Upper lobe of left lung (tissue), 4 donors: ENCODE measurements around the gene CCNF.

Source experiments
- POLR2A ChIP-seq, 4 donors: fragments of 450-650 bp; IDR thresholded peaks; one replicate each; pipeline ENCODE4 v1.5.1; 2016 to 2017; ENCODE audit warnings: antibody characterized with exemption in 4 of 4, mild to moderate bottlenecking in 2 of 4
- TF ChIP-seq, protein P1 (sequence below), 6 experiments: fragments of 450-650 bp in 4 of 6; fragments of 200-600 bp in 2 of 6; sonication (generic) in 2 of 6; IDR thresholded peaks; one replicate each; pipeline ENCODE4 v1.5.1; 2016 to 2019; ENCODE audit warnings: antibody characterized with exemption in 6 of 6

DNA sequence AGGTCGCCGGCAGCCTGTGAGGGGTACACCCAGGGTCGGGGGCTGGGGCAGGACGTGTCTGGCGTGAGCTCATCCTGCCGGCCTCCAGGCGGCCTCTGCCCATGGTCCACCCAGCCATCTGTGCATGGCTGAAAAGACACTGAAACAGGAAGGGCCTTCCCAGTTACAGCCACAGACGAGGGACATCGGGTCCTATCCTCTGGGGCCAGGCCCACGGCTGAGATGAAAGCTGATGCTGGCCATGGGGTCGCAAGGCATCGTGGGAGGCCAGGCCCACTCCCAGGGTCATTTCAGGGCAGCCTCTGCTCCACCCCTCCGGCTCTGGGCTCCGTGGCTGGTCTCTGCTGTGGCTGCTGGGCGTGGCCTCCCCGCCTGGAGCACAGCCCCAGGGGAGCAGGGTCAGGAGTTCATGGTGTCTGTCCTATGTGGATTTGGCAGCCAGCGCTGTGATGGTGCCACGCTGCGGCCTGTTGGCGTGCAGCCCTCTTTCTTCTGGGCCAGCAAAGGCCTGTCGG is 67.9 kb downstream of the CCNF start:
- TF ChIP-seq POLR2A (IDR thresholded peaks at IDR 0.05), result no peak
- TF ChIP-seq, protein P1, sequence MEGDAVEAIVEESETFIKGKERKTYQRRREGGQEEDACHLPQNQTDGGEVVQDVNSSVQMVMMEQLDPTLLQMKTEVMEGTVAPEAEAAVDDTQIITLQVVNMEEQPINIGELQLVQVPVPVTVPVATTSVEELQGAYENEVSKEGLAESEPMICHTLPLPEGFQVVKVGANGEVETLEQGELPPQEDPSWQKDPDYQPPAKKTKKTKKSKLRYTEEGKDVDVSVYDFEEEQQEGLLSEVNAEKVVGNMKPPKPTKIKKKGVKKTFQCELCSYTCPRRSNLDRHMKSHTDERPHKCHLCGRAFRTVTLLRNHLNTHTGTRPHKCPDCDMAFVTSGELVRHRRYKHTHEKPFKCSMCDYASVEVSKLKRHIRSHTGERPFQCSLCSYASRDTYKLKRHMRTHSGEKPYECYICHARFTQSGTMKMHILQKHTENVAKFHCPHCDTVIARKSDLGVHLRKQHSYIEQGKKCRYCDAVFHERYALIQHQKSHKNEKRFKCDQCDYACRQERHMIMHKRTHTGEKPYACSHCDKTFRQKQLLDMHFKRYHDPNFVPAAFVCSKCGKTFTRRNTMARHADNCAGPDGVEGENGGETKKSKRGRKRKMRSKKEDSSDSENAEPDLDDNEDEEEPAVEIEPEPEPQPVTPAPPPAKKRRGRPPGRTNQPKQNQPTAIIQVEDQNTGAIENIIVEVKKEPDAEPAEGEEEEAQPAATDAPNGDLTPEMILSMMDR (IDR thresholded peaks at IDR 0.05), result no peak
